Endothelial cell of umbilical vein (primary cell): ENCODE data around the gene NEK7. TPM values are rescaled to one million over a fixed set of nuclear protein-coding genes. Genes with fewer than 3 reads are reported as not detected.

ENCODE experiments used
- BruUV-seq: library from RNA; stranded (reverse); fragments of 400-500 nt; replicated peaks from 2 replicates; lab custom pipeline; 2021; lab: Mats Ljungman, UMichigan
- CTCF ChIA-PET: fragments of 300-600, 350-600 bp; sonication (Branson Sonifier 250); formaldehyde crosslinking; loops from one replicate; lab custom pipeline; 2021; ENCODE audit warnings: antibody characterized with exemption, inconsistent platforms; lab: Charles Lee
- POLR2A ChIA-PET: fragments of 300-600, 350-600 bp; sonication (Branson Sonifier 250); formaldehyde crosslinking; loops from one replicate; lab custom pipeline; 2021; ENCODE audit warnings: antibody characterized with exemption, inconsistent platforms; lab: Charles Lee
- DNase-seq: peaks from one replicate; pipeline ENCODE4 v3.0.0-alpha.2; 2011; ENCODE audit warnings: low read depth, low spot score
- FAIRE-seq: peaks from 2 replicates; lab custom pipeline; 2011; peaks lifted over from hg19 to GRCh38; lab: Jason Lieb, UNC
- H2AFZ ChIP-seq: 2 replicates; pipeline ENCODE4 v1.6.0; 2012; ENCODE audit warnings: low read depth, low read length, control low read depth, inconsistent platforms
- H3K27ac ChIP-seq: 2 replicates; pipeline ENCODE4 v1.5.1; 2011; ENCODE audit warnings: low read depth, mild to moderate bottlenecking, control low read depth, low read length, moderate library complexity; ENCODE audit not compliant: insufficient read depth
- H3K27me3 ChIP-seq, 2 experiments: 2 replicates each; pipeline versions ENCODE4 v1.6.0 to v1.6.1; 2011; ENCODE audit warnings: low read length in 2 of 2, mixed read lengths in 1 of 2; ENCODE audit not compliant: control insufficient read depth in 2 of 2, insufficient read depth in 2 of 2
- H3K36me3 ChIP-seq, 2 experiments: 2 replicates in 1 of 2; 3 replicates in 1 of 2; pipeline ENCODE4 v1.5.1; 2011; ENCODE audit warnings: low read length in 2 of 2, mild to moderate bottlenecking in 1 of 2, moderate library complexity in 1 of 2; ENCODE audit not compliant: control insufficient read depth in 2 of 2, insufficient read depth in 2 of 2; ENCODE audit errors: extremely low read depth in 1 of 2
- H3K4me1 ChIP-seq: 3 replicates; pipeline ENCODE4 v1.5.1; 2011; ENCODE audit warnings: mild to moderate bottlenecking, low read length; ENCODE audit not compliant: control insufficient read depth, insufficient read depth; ENCODE audit errors: extremely low read depth
- H3K4me2 ChIP-seq: 2 replicates; pipeline ENCODE4 v1.6.1; 2011; ENCODE audit warnings: low read length, control low read depth, mixed read lengths; ENCODE audit not compliant: insufficient read depth
- H3K4me3 ChIP-seq, 3 experiments: fragments of 200-600 bp in 1 of 3; sonication (generic), shearing (Covaris generic) in 1 of 3; replicated peaks in 1 of 3; 2 replicates each; pipeline ENCODE4 v1.5.1; 2011 to 2016; ENCODE audit warnings: control low read depth in 3 of 3, low read length in 3 of 3, mild to moderate bottlenecking in 2 of 3, inconsistent platforms in 1 of 3, low read depth in 1 of 3, moderate library complexity in 1 of 3; ENCODE audit not compliant: insufficient read depth in 1 of 3
- H3K79me2 ChIP-seq: 2 replicates; pipeline ENCODE4 v1.6.0; 2012; ENCODE audit warnings: low read length, inconsistent platforms; ENCODE audit not compliant: control insufficient read depth, insufficient read depth
- H3K9ac ChIP-seq: replicated peaks from 2 replicates; pipeline ENCODE3; 2011; ENCODE audit warnings: low read length, control low read depth; ENCODE audit not compliant: insufficient read depth; ENCODE audit errors: extremely low read depth
- H3K9me1 ChIP-seq: replicated peaks from 3 replicates; pipeline ENCODE4 v1.6.0; 2011; ENCODE audit warnings: mild to moderate bottlenecking, low read length; ENCODE audit not compliant: control insufficient read depth, insufficient read depth; ENCODE audit errors: extremely low read depth
- H3K9me3 ChIP-seq: replicated peaks from 2 replicates; pipeline ENCODE4 v1.5.1; 2012; ENCODE audit warnings: low read length, inconsistent platforms; ENCODE audit not compliant: control insufficient read depth, insufficient read depth
- H4K20me1 ChIP-seq: replicated peaks from 2 replicates; pipeline ENCODE3; 2011; ENCODE audit warnings: mild to moderate bottlenecking, low read length; ENCODE audit not compliant: control insufficient read depth, insufficient read depth; ENCODE audit errors: extremely low read depth
- CTCF ChIP-seq, 2 donors: IDR thresholded peaks; 1 replicate in 1 of 2; 2 replicates in 1 of 2; pipeline ENCODE4 v1.5.1; 2011; ENCODE audit warnings: low read length in 2 of 2, mild to moderate bottlenecking in 2 of 2, moderate library complexity in 2 of 2, control low read depth in 1 of 2, inconsistent platforms in 1 of 2, low read depth in 1 of 2; ENCODE audit not compliant: insufficient read depth in 1 of 2; ENCODE audit errors: extremely low read depth in 1 of 2
- EZH2 ChIP-seq: IDR thresholded peaks from 2 replicates; pipeline ENCODE4 v1.6.1; 2012; ENCODE audit warnings: borderline replicate concordance, low read depth, mild to moderate bottlenecking, moderate library complexity, low read length, inconsistent platforms; ENCODE audit not compliant: severe bottlenecking
- FOS ChIP-seq: IDR thresholded peaks from 2 replicates; pipeline ENCODE4 v1.6.1; 2011; ENCODE audit warnings: mild to moderate bottlenecking, low read length, moderate library complexity, borderline replicate concordance; ENCODE audit not compliant: insufficient read depth
- GATA2 ChIP-seq: IDR thresholded peaks from 2 replicates; pipeline ENCODE4 v1.7.0; 2011; ENCODE audit warnings: low read depth, mild to moderate bottlenecking, moderate library complexity, mixed read lengths, low read length; ENCODE audit not compliant: insufficient read length, insufficient read depth
- JUN ChIP-seq: IDR thresholded peaks from 2 replicates; pipeline ENCODE4 v1.6.1; 2011; ENCODE audit warnings: borderline replicate concordance, low read depth; ENCODE audit not compliant: insufficient read length, insufficient read depth
- MYC ChIP-seq: IDR thresholded peaks from one replicate; pipeline ENCODE4 v1.6.1; 2011; ENCODE audit warnings: mild to moderate bottlenecking, low read depth, low read length
- POLR2A ChIP-seq: IDR thresholded peaks from 2 replicates; pipeline ENCODE4 v1.6.1; 2012; ENCODE audit warnings: low read depth, mild to moderate bottlenecking, control low read depth, low read length
- POLR2AphosphoS5 ChIP-seq: IDR thresholded peaks from 2 replicates; pipeline ENCODE4 v1.6.1; 2012; ENCODE audit warnings: low read depth, mild to moderate bottlenecking, control low read depth, low read length, moderate library complexity; ENCODE audit not compliant: insufficient read depth
- dilution Hi-C: fragments of 300-500 bp; cut with MboI; formaldehyde crosslinking; loops from one replicate; pipeline ENCODE4 v1.15.0; 2019; ENCODE audit warnings: low sequenced_read_pairs; ENCODE audit not compliant: extremely low pct_ligation_motif_present
- intact Hi-C: fragments of 100-400 bp; cut with micrococcal nuclease; formaldehyde crosslinking; loops from one replicate; pipeline ENCODE4 v1.10.0; 2022
- polyA plus RNA-seq, 4 experiments: library from polyadenylated mRNA; depleted of rRNA in 3 of 4; stranded (reverse) in 3 of 4; unstranded in 1 of 4; fragments of >200 nt; gene quantifications; 2 replicates each; pipeline versions ENCODE4 v1.2.1 to v1.2.3, GENCODE V29; 2011 to 2012; ENCODE audit warnings: missing spikeins in 1 of 4
- total RNA-seq: library from RNA; stranded (reverse); gene quantifications from 2 replicates; pipeline ENCODE4 v1.2.3, GENCODE V29; 2021
- TF ChIP-seq, protein P1 (sequence below): IDR thresholded peaks from 2 replicates; pipeline ENCODE4 v1.6.1; 2011; ENCODE audit not compliant: insufficient read depth, insufficient read length

Gene NEK7
- total and polyA plus RNA-seq, 2 donors (not counting 3 experiments of a cell fraction or from before 2014, with no cell fraction given), result 22.6 to 45.7 TPM

DNA sequence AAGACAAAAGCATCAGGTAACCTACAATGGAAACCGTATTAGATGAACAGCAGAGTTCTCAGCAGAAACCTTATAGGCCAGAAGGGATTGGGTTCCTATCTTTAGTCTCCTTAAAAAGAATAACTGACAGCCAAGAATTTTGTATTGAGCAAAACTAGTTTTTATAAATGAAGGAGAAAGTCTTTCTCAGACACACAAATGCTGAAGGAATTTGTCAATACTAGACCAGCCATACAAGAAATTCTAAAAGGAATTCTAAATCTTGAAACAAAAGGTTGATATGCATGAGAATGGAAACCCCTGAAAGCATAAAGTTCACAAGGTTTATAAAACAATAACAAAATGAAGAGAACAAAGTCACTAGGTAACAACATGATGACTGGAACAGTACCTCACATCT lies 58.1 kb downstream of the NEK7 start:
- no peaks in the 10 kb centered on the region for H3K9me1 ChIP-seq
- intact Hi-C loops, result no loop called here
- H3K79me2 ChIP-seq, result peaks cover 19% of the 10 kb centered on the region
- peaks cover 4% of the 10 kb centered on the region for H3K4me1 ChIP-seq
- BruUV-seq, result no TSS peak
- ChIA-PET POLR2A (no interaction called here), CTCF (no interaction called here)
- H3K9me3 ChIP-seq, result peaks cover 1% of the 10 kb centered on the region
- no peaks in the 10 kb centered on the region for H4K20me1 ChIP-seq
- no peak for FAIRE-seq
- no peak overlapping the region for H3K4me3 ChIP-seq
- no peak overlapping the region for H2AFZ ChIP-seq
- peaks cover 0 to 8% of the 10 kb centered on the region in 2 experiments for H3K36me3 ChIP-seq
- TF ChIP-seq, protein P1, sequence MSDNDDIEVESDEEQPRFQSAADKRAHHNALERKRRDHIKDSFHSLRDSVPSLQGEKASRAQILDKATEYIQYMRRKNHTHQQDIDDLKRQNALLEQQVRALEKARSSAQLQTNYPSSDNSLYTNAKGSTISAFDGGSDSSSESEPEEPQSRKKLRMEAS, result no peak
- dilution Hi-C loops, result no loop called here
- no peak overlapping the region for H3K9ac ChIP-seq
- no peak overlapping the region for H3K4me2 ChIP-seq
- no peak for DNase-seq
- H3K27ac ChIP-seq, result no peak overlapping the region
- no peaks in the 10 kb centered on the region for H3K27me3 ChIP-seq

DNA sequence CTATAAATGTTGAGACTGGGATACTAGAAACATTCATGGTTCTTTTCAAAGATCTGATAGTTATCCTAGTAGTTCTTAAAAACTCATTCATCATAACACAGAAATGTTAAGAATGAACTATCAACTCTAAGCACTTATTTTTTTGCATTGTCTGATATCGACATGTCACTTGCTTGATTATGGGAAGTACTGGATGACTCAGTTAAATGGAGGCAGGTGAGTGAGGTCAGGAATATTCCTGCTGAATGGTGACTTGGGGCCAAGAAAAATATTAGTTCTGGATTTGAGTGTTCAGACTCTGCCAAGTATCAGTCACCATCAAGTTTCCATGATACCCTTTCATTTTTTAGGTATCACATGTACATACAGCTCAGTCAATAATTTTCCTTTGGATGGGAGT lies 63.6 kb downstream of the NEK7 start:
- Histone ChIP-seq H2AFZ (no peak overlapping the region), H3K36me3 (no peaks in the 10 kb centered on the region), H3K9me3 (no peaks in the 10 kb centered on the region), H3K9me1 (no peaks in the 10 kb centered on the region), H3K4me3 (no peak overlapping the region), H3K4me2 (peak overlapping the region; percentile 67), H4K20me1 (no peaks in the 10 kb centered on the region), H3K4me1 (peaks cover 15% of the 10 kb centered on the region), H3K79me2 (peaks cover 34% of the 10 kb centered on the region), H3K9ac (peak overlapping the region; percentile 24), H3K27me3 (no peaks in the 10 kb centered on the region), H3K27ac (peak overlapping the region; percentile 75)
- intact Hi-C loops, result loop anchor here (1.0 to 5.0 kb wide), 7 partner anchors 12 to 247 kb away; partner anchors contain the start of gene NEK7
- DNase-seq (peak; percentile 98), FAIRE-seq (peak; percentile 87)
- ChIA-PET CTCF (interaction anchor here (0.7 to 2.1 kb wide), 6 partner anchors 14 to 98 kb away, joined by 3 to 5 read pairs (median 3); no protein-coding TSS in a partner anchor), POLR2A (interaction anchor here (1.0 kb wide), 1 partner anchor 49 kb away, joined by 3 read pairs; no protein-coding TSS in a partner anchor)
- TF ChIP-seq FOS (peak; percentile 91), MYC (no peak), CTCF (IDR thresholded peaks at IDR 0.05; ENCODE audit: extremely low read depth in 1 of 2, insufficient read depth in 1 of 2, low read depth in 1 of 2, low read length in 2 of 2) (no peak), POLR2A (peak; percentile 60), JUN (peak; percentile 94), EZH2 (no peak), GATA2 (peak; percentile 75), POLR2AphosphoS5 (peak; percentile 88)
- TF ChIP-seq, protein P1, result no peak
- dilution Hi-C loops, result no loop called here
- BruUV-seq, result no TSS peak
